Endothelial cell of umbilical vein (primary cell): ENCODE measurements around the gene CPNE8. TPM values are rescaled to one million over a fixed set of nuclear protein-coding genes. Genes with fewer than 3 reads are reported as not detected.

Experiments
- BruUV-seq: library from RNA; stranded (reverse); fragments of 400-500 nt; replicated peaks from 2 replicates; lab custom pipeline; 2021; lab: Mats Ljungman, UMichigan
- CTCF ChIA-PET: fragments of 300-600, 350-600 bp; sonication (Branson Sonifier 250); formaldehyde crosslinking; loops from one replicate; lab custom pipeline; 2021; ENCODE audit warnings: antibody characterized with exemption, inconsistent platforms; lab: Charles Lee
- POLR2A ChIA-PET: fragments of 300-600, 350-600 bp; sonication (Branson Sonifier 250); formaldehyde crosslinking; loops from one replicate; lab custom pipeline; 2021; ENCODE audit warnings: antibody characterized with exemption, inconsistent platforms; lab: Charles Lee
- DNase-seq: peaks from one replicate; pipeline ENCODE4 v3.0.0-alpha.2; 2011; ENCODE audit warnings: low read depth, low spot score
- FAIRE-seq: peaks from 2 replicates; lab custom pipeline; 2011; peaks lifted over from hg19 to GRCh38; lab: Jason Lieb, UNC
- H2AFZ ChIP-seq: 2 replicates; pipeline ENCODE4 v1.6.0; 2012; ENCODE audit warnings: low read depth, low read length, control low read depth, inconsistent platforms
- H3K27ac ChIP-seq: 2 replicates; pipeline ENCODE4 v1.5.1; 2011; ENCODE audit warnings: low read depth, mild to moderate bottlenecking, control low read depth, low read length, moderate library complexity; ENCODE audit not compliant: insufficient read depth
- H3K27me3 ChIP-seq, 2 experiments: 2 replicates each; pipeline versions ENCODE4 v1.6.0 to v1.6.1; 2011; ENCODE audit warnings: low read length in 2 of 2, mixed read lengths in 1 of 2; ENCODE audit not compliant: control insufficient read depth in 2 of 2, insufficient read depth in 2 of 2
- H3K36me3 ChIP-seq, 2 experiments: 2 replicates in 1 of 2; 3 replicates in 1 of 2; pipeline ENCODE4 v1.5.1; 2011; ENCODE audit warnings: low read length in 2 of 2, mild to moderate bottlenecking in 1 of 2, moderate library complexity in 1 of 2; ENCODE audit not compliant: control insufficient read depth in 2 of 2, insufficient read depth in 2 of 2; ENCODE audit errors: extremely low read depth in 1 of 2
- H3K4me1 ChIP-seq: 3 replicates; pipeline ENCODE4 v1.5.1; 2011; ENCODE audit warnings: mild to moderate bottlenecking, low read length; ENCODE audit not compliant: control insufficient read depth, insufficient read depth; ENCODE audit errors: extremely low read depth
- H3K4me2 ChIP-seq: 2 replicates; pipeline ENCODE4 v1.6.1; 2011; ENCODE audit warnings: low read length, control low read depth, mixed read lengths; ENCODE audit not compliant: insufficient read depth
- H3K4me3 ChIP-seq, 3 experiments: fragments of 200-600 bp in 1 of 3; sonication (generic), shearing (Covaris generic) in 1 of 3; replicated peaks in 1 of 3; 2 replicates each; pipeline ENCODE4 v1.5.1; 2011 to 2016; ENCODE audit warnings: control low read depth in 3 of 3, low read length in 3 of 3, mild to moderate bottlenecking in 2 of 3, inconsistent platforms in 1 of 3, low read depth in 1 of 3, moderate library complexity in 1 of 3; ENCODE audit not compliant: insufficient read depth in 1 of 3
- H3K79me2 ChIP-seq: 2 replicates; pipeline ENCODE4 v1.6.0; 2012; ENCODE audit warnings: low read length, inconsistent platforms; ENCODE audit not compliant: control insufficient read depth, insufficient read depth
- H3K9ac ChIP-seq: replicated peaks from 2 replicates; pipeline ENCODE3; 2011; ENCODE audit warnings: low read length, control low read depth; ENCODE audit not compliant: insufficient read depth; ENCODE audit errors: extremely low read depth
- H3K9me1 ChIP-seq: replicated peaks from 3 replicates; pipeline ENCODE4 v1.6.0; 2011; ENCODE audit warnings: mild to moderate bottlenecking, low read length; ENCODE audit not compliant: control insufficient read depth, insufficient read depth; ENCODE audit errors: extremely low read depth
- H3K9me3 ChIP-seq: replicated peaks from 2 replicates; pipeline ENCODE4 v1.5.1; 2012; ENCODE audit warnings: low read length, inconsistent platforms; ENCODE audit not compliant: control insufficient read depth, insufficient read depth
- H4K20me1 ChIP-seq: replicated peaks from 2 replicates; pipeline ENCODE3; 2011; ENCODE audit warnings: mild to moderate bottlenecking, low read length; ENCODE audit not compliant: control insufficient read depth, insufficient read depth; ENCODE audit errors: extremely low read depth
- CTCF ChIP-seq, 2 donors: IDR thresholded peaks; 1 replicate in 1 of 2; 2 replicates in 1 of 2; pipeline ENCODE4 v1.5.1; 2011; ENCODE audit warnings: low read length in 2 of 2, mild to moderate bottlenecking in 2 of 2, moderate library complexity in 2 of 2, control low read depth in 1 of 2, inconsistent platforms in 1 of 2, low read depth in 1 of 2; ENCODE audit not compliant: insufficient read depth in 1 of 2; ENCODE audit errors: extremely low read depth in 1 of 2
- EZH2 ChIP-seq: IDR thresholded peaks from 2 replicates; pipeline ENCODE4 v1.6.1; 2012; ENCODE audit warnings: borderline replicate concordance, low read depth, mild to moderate bottlenecking, moderate library complexity, low read length, inconsistent platforms; ENCODE audit not compliant: severe bottlenecking
- FOS ChIP-seq: IDR thresholded peaks from 2 replicates; pipeline ENCODE4 v1.6.1; 2011; ENCODE audit warnings: mild to moderate bottlenecking, low read length, moderate library complexity, borderline replicate concordance; ENCODE audit not compliant: insufficient read depth
- GATA2 ChIP-seq: IDR thresholded peaks from 2 replicates; pipeline ENCODE4 v1.7.0; 2011; ENCODE audit warnings: low read depth, mild to moderate bottlenecking, moderate library complexity, mixed read lengths, low read length; ENCODE audit not compliant: insufficient read length, insufficient read depth
- JUN ChIP-seq: IDR thresholded peaks from 2 replicates; pipeline ENCODE4 v1.6.1; 2011; ENCODE audit warnings: borderline replicate concordance, low read depth; ENCODE audit not compliant: insufficient read length, insufficient read depth
- MAX ChIP-seq: IDR thresholded peaks from 2 replicates; pipeline ENCODE4 v1.6.1; 2011; ENCODE audit not compliant: insufficient read depth, insufficient read length
- MYC ChIP-seq: IDR thresholded peaks from one replicate; pipeline ENCODE4 v1.6.1; 2011; ENCODE audit warnings: mild to moderate bottlenecking, low read depth, low read length
- POLR2A ChIP-seq: IDR thresholded peaks from 2 replicates; pipeline ENCODE4 v1.6.1; 2012; ENCODE audit warnings: low read depth, mild to moderate bottlenecking, control low read depth, low read length
- POLR2AphosphoS5 ChIP-seq: IDR thresholded peaks from 2 replicates; pipeline ENCODE4 v1.6.1; 2012; ENCODE audit warnings: low read depth, mild to moderate bottlenecking, control low read depth, low read length, moderate library complexity; ENCODE audit not compliant: insufficient read depth
- dilution Hi-C: fragments of 300-500 bp; cut with MboI; formaldehyde crosslinking; loops from one replicate; pipeline ENCODE4 v1.15.0; 2019; ENCODE audit warnings: low sequenced_read_pairs; ENCODE audit not compliant: extremely low pct_ligation_motif_present
- intact Hi-C: fragments of 100-400 bp; cut with micrococcal nuclease; formaldehyde crosslinking; loops from one replicate; pipeline ENCODE4 v1.10.0; 2022
- polyA plus RNA-seq, 4 experiments: library from polyadenylated mRNA; depleted of rRNA in 3 of 4; stranded (reverse) in 3 of 4; unstranded in 1 of 4; fragments of >200 nt; gene quantifications; 2 replicates each; pipeline versions ENCODE4 v1.2.1 to v1.2.3, GENCODE V29; 2011 to 2012; ENCODE audit warnings: missing spikeins in 1 of 4
- total RNA-seq: library from RNA; stranded (reverse); gene quantifications from 2 replicates; pipeline ENCODE4 v1.2.3, GENCODE V29; 2021

Gene CPNE8
- total and polyA plus RNA-seq, 2 donors (not counting 3 experiments of a cell fraction or from before 2014, with no cell fraction given) = 4.4 to 13.7 TPM

GRCh38 chr12:38689704-38690103, 215.7 kb downstream of the CPNE8 start:
- Histone ChIP-seq H3K9me3 (no peaks in the 10 kb centered on the region), H3K27ac (no peak overlapping the region), H3K36me3 (no peaks in the 10 kb centered on the region), H3K9me1 (no peaks in the 10 kb centered on the region), H3K27me3 (no peaks in the 10 kb centered on the region), H3K4me1 (no peaks in the 10 kb centered on the region), H3K4me3 (no peak overlapping the region), H3K4me2 (no peak overlapping the region), H2AFZ (no peak overlapping the region), H3K9ac (no peak overlapping the region), H3K79me2 (no peaks in the 10 kb centered on the region), H4K20me1 (no peaks in the 10 kb centered on the region)
- FAIRE-seq (no peak), DNase-seq (no peak)
- ChIA-PET POLR2A (no interaction called here), CTCF (interaction anchor here (0.9 kb wide), 1 partner anchor 583 kb away, joined by 3 read pairs; no protein-coding TSS in a partner anchor)
- TF ChIP-seq FOS (peak; percentile 5), GATA2 (no peak)
- no TSS peak for BruUV-seq
- intact Hi-C loops (no loop called here), dilution Hi-C loops (no loop called here)

DNA sequence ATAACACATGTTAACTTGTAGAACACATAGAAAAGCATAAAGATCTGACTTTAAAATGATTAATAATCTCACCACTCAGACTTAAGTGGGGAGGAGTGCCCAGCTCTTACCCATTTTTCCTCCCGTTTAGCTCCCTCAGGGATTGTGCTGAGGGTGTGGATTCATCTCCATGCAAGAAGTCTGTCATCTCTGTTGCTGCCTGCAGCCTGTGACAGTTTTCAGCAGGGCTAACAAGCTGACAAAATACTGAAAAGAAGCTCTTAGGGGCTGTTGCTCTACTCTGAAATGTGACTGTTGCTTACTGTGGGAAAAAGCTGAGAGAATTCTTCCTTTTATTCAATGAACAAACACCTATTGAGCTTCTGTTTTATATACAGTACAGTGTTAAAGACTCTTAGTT, 216.2 kb downstream of the CPNE8 start:
- Histone ChIP-seq H3K4me2 (no peak overlapping the region), H3K79me2 (no peaks in the 10 kb centered on the region), H3K36me3 (no peaks in the 10 kb centered on the region), H3K9me1 (no peaks in the 10 kb centered on the region), H3K27me3 (no peaks in the 10 kb centered on the region), H4K20me1 (no peaks in the 10 kb centered on the region), H2AFZ (no peak overlapping the region), H3K9ac (no peak overlapping the region), H3K4me3 (no peak overlapping the region), H3K9me3 (no peaks in the 10 kb centered on the region), H3K4me1 (no peaks in the 10 kb centered on the region), H3K27ac (no peak overlapping the region)
- ChIA-PET POLR2A (no interaction called here), CTCF (no interaction called here)
- no peak for DNase-seq
- no peak for TF ChIP-seq GATA2
- TF ChIP-seq EZH2 = no peak
- no peak for TF ChIP-seq MAX
- no peak for TF ChIP-seq MYC
- no peak for TF ChIP-seq CTCF (IDR thresholded peaks at IDR 0.05; ENCODE audit: extremely low read depth in 1 of 2, insufficient read depth in 1 of 2, low read depth in 1 of 2, low read length in 2 of 2)
- TF ChIP-seq FOS = no peak
- no peak for TF ChIP-seq JUN
- no peak for TF ChIP-seq POLR2AphosphoS5
- TF ChIP-seq POLR2A = no peak
- dilution Hi-C loops (no loop called here), intact Hi-C loops (no loop called here)
- FAIRE-seq = no peak
- no TSS peak for BruUV-seq
